Stomach (tissue), 9 donors: ENCODE measurements around the gene DHX8. TPM values are rescaled to one million over a fixed set of nuclear protein-coding genes. Genes with fewer than 3 reads are reported as not detected.

Source experiments
- DNase-seq, 2 donors: peaks; one replicate each; pipeline versions ENCODE4 v3.0.0 to v3.0.0-alpha.2; 2013 to 2019
- H3K27ac ChIP-seq, 5 donors: fragments of 200-600 bp in 4 of 5; sonication (generic) in 4 of 5; one replicate each; pipeline ENCODE4 v1.5.1; 2013 to 2019; ENCODE audit warnings: mild to moderate bottlenecking in 1 of 5, moderate library complexity in 1 of 5
- H3K27me3 ChIP-seq, 3 donors: fragments of 200-600 bp; sonication (generic); one replicate each; pipeline ENCODE4 v1.5.1; 2017 to 2019; ENCODE audit warnings: mixed run types in 1 of 3
- H3K36me3 ChIP-seq, 4 donors: fragments of 200-600 bp; sonication (generic); 1 replicate in 3 of 4; 2 replicates in 1 of 4; pipeline ENCODE4 v1.5.1; 2016 to 2019
- H3K4me1 ChIP-seq, 4 donors: fragments of 200-600 bp; sonication (generic); one replicate each; pipeline ENCODE4 v1.5.1; 2016 to 2019
- H3K4me3 ChIP-seq, 4 donors: fragments of 200-600 bp; sonication (generic) in 3 of 4; one replicate each; pipeline ENCODE4 v1.5.1; 2016 to 2019; ENCODE audit warnings: mild to moderate bottlenecking in 1 of 4
- H3K9me3 ChIP-seq, 4 donors: fragments of 200-600 bp; sonication (generic); one replicate each; pipeline ENCODE4 v1.5.1; 2016 to 2019
- EP300 ChIP-seq: sonication (generic); formaldehyde crosslinking; IDR thresholded peaks from one replicate; pipeline ENCODE4 v1.6.1; 2017; ENCODE audit warnings: antibody characterized with exemption
- POLR2A ChIP-seq, 4 donors: fragments of 450-650 bp; IDR thresholded peaks; one replicate each; pipeline ENCODE4 v1.6.1; 2016; ENCODE audit warnings: antibody characterized with exemption in 4 of 4, control low read depth in 2 of 4, mild to moderate bottlenecking in 1 of 4, moderate library complexity in 1 of 4
- POLR2AphosphoS5 ChIP-seq, 3 donors: sonication (generic); formaldehyde crosslinking; IDR thresholded peaks; one replicate each; pipeline ENCODE4 v1.6.1; 2016; ENCODE audit warnings: antibody characterized with exemption in 3 of 3
- WGBS, 5 donors: extraction: QIAGEN DNeasy Blood & Tissue Kit in 3 of 5; methylation state at CpG; one replicate each; pipeline versions ENCODE4 v1.1.5 to v1.1.7; 2013 to 2018; 5-methylcytosine and 5-hydroxymethylcytosine counted together
- intact Hi-C: fragments of 100-400 bp; cut with DNase I; formaldehyde crosslinking; loops from one replicate; pipeline ENCODE4 v1.15.1; 2023; ENCODE audit warnings: low total_unique reads
- polyA plus RNA-seq, 3 donors: library from polyadenylated mRNA; stranded (reverse); fragments of 200-250 nt; gene quantifications; one replicate each; pipeline ENCODE4 v1.2.3, GENCODE V29; 2013
- total RNA-seq, 5 donors: library from RNA; depleted of rRNA; stranded (reverse); fragments of >200 nt; gene quantifications; one replicate each; pipeline versions ENCODE4 v1.1.0 to v1.2.3, GENCODE V29; 2014 to 2016
- TF ChIP-seq, protein P1 (sequence below), 7 experiments: fragments of 450-650 bp in 4 of 7; fragments of 200-600 bp in 3 of 7; sonication (generic) in 3 of 7; IDR thresholded peaks; one replicate each; pipeline ENCODE4 v1.5.1; 2016 to 2019; ENCODE audit warnings: antibody characterized with exemption in 7 of 7, control low read depth in 2 of 7, mild to moderate bottlenecking in 1 of 7
- donor health status: healthy with polysubstance abuse.
- donor health status: Bipolar disorder and iron deficiency.
- donor health status: healthy.

DHX8 gene
- total and polyA plus RNA-seq, 8 donors = 9.2 to 137 (median 25.0) TPM

- 75 to 90% (median 81%) methylated on average over 5 of the region's 5 CpGs for WGBS, 5 donors
- H3K4me1 ChIP-seq = no peaks in the 10 kb centered on the region
- H3K27me3 ChIP-seq = peaks cover 0 to 8% (median 0%) of the 10 kb centered on the region in 3 donors
- intact Hi-C loops = no loop called here
- H3K9me3 ChIP-seq = no peaks in the 10 kb centered on the region
- TF ChIP-seq POLR2A (IDR thresholded peaks at IDR 0.05) (no peak), EP300 (no peak), POLR2AphosphoS5 (IDR thresholded peaks at IDR 0.05) (no peak)
- TF ChIP-seq, protein P1, sequence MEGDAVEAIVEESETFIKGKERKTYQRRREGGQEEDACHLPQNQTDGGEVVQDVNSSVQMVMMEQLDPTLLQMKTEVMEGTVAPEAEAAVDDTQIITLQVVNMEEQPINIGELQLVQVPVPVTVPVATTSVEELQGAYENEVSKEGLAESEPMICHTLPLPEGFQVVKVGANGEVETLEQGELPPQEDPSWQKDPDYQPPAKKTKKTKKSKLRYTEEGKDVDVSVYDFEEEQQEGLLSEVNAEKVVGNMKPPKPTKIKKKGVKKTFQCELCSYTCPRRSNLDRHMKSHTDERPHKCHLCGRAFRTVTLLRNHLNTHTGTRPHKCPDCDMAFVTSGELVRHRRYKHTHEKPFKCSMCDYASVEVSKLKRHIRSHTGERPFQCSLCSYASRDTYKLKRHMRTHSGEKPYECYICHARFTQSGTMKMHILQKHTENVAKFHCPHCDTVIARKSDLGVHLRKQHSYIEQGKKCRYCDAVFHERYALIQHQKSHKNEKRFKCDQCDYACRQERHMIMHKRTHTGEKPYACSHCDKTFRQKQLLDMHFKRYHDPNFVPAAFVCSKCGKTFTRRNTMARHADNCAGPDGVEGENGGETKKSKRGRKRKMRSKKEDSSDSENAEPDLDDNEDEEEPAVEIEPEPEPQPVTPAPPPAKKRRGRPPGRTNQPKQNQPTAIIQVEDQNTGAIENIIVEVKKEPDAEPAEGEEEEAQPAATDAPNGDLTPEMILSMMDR (IDR thresholded peaks at IDR 0.05) = no peak
- DNase-seq = no peak
- no peak overlapping the region for H3K4me3 ChIP-seq
- H3K27ac ChIP-seq = no peak overlapping the region
- no peaks in the 10 kb centered on the region for H3K36me3 ChIP-seq
These were observed 88.7 kb downstream of the DHX8 start for GRCh38 chr17:43572368-43572980.

DNA sequence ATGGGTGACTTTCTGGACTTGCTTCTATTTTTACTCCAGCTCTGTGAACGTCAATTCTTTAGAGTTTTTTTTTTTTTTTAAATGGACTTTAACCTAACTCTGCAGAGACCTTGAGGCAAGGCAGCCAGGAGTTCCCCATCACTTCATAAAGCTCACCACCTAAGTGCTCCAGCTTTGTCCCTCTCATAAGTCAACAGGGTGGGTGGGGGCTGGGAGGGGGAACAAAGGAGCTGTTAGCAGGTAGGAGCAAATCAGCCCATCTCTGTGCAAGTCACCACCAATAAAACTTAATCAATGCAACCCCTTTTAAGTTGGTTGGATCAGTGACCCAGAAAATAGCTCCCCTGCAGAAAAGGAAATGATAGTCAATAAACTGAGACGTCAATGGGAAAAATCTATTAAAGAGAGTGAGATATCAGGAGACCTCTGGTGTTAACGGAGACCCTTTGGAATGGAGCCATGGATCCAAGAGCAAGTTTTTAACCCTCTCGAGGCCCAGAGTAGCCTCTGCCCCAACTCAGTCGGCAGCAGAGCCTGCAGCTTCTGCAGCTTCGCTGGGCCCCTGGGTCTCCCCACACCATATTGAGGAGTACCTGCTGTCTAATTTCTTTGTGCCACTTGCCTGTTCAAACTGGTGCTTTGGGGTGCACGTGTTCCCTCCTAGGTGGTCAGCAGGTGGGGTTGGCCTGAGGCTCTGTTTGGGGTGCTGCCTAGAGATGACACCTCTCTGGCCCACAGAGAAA lies 90.0 kb downstream of the DHX8 start:
- Histone ChIP-seq H3K4me1 (peaks cover 0 to 10% (median 8%) of the 10 kb centered on the region in 4 donors), H3K27ac (no peak overlapping the region), H3K4me3 (no peak overlapping the region), H3K9me3 (no peaks in the 10 kb centered on the region), H3K27me3 (peaks cover 0 to 11% (median 0%) of the 10 kb centered on the region in 3 donors), H3K36me3 (no peaks in the 10 kb centered on the region)
- intact Hi-C loops = no loop called here
- TF ChIP-seq, protein P1 (IDR thresholded peaks at IDR 0.05) = no peak
- no peak for TF ChIP-seq EP300
- TF ChIP-seq POLR2A (IDR thresholded peaks at IDR 0.05) = no peak
- no peak for TF ChIP-seq POLR2AphosphoS5 (IDR thresholded peaks at IDR 0.05)
- DNase-seq = peak in 1 of 2 donors; percentile 62
- WGBS, 5 donors = 21 to 32% (median 23%) methylated on average over 7 of the region's 7 CpGs

DNA sequence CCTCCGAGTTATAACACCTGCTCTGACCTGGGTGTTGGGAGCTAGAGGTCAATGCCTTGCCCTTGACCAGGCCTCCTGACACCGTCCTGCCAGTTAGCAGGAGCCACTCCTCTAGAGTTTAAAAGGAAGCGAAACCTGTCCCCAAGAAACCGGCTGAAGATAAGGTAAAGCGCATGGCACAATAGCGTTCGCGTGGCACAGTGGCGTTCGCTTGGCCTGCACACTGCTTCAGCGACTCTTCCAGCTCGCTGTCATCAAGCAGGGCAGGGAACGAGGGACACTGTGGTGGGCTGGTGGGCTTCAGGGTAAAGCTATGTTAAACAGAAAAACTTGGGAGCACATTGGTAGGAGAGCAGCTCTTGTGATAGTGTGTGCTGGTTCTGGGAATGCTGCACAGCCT lies 90.6 kb downstream of the DHX8 start:
- Histone ChIP-seq H3K27me3 (peaks cover 0 to 11% (median 0%) of the 10 kb centered on the region in 3 donors), H3K4me3 (no peak overlapping the region), H3K4me1 (peaks cover 3 to 16% (median 12%) of the 10 kb centered on the region in 4 donors), H3K9me3 (no peaks in the 10 kb centered on the region), H3K27ac (no peak overlapping the region), H3K36me3 (no peaks in the 10 kb centered on the region)
- 32 to 56% (median 44%) methylated on average over 10 to 13 of the region's 13 CpGs for WGBS, 5 donors
- peak; percentile 34 to 58 for DNase-seq
- TF ChIP-seq, protein P1 (IDR thresholded peaks at IDR 0.05) = no peak
- TF ChIP-seq EP300 (no peak), POLR2A (IDR thresholded peaks at IDR 0.05) (no peak), POLR2AphosphoS5 (IDR thresholded peaks at IDR 0.05) (no peak)
- intact Hi-C loops = no loop called here

- TF ChIP-seq POLR2AphosphoS5 (IDR thresholded peaks at IDR 0.05) = no peak
- no peak for TF ChIP-seq POLR2A (IDR thresholded peaks at IDR 0.05)
- TF ChIP-seq, protein P1 (IDR thresholded peaks at IDR 0.05) = no peak
- TF ChIP-seq EP300 = no peak
- no peak for DNase-seq
- WGBS, 5 donors = 12 to 23% (median 13%) methylated on average over 5 of the region's 5 CpGs
- intact Hi-C loops = loop anchor here (5.0 kb wide), 1 partner anchor 187 kb away; no protein-coding TSS in a partner anchor
- Histone ChIP-seq H3K4me3 (no peak overlapping the region), H3K27ac (no peak overlapping the region), H3K9me3 (no peaks in the 10 kb centered on the region), H3K4me1 (peaks cover 4 to 17% (median 14%) of the 10 kb centered on the region in 4 donors), H3K36me3 (no peaks in the 10 kb centered on the region), H3K27me3 (peaks cover 0 to 11% (median 0%) of the 10 kb centered on the region in 3 donors)
These were observed 91.2 kb downstream of the DHX8 start for GRCh38 chr17:43574896-43575525.
